Testis (tissue), 2 donors: ENCODE data around the gene CEACAM7.

ENCODE experiments used
- CTCF ChIP-seq, 3 experiments: fragments of 450-650 bp in 2 of 3; fragments of 200-600 bp in 1 of 3; sonication (generic) in 1 of 3; IDR thresholded peaks; one replicate each; pipeline ENCODE4 v1.5.1; 2016 to 2019; ENCODE audit warnings: antibody characterized with exemption in 3 of 3, mild to moderate bottlenecking in 2 of 3, moderate library complexity in 1 of 3
- POLR2A ChIP-seq: fragments of 450-650 bp; IDR thresholded peaks from one replicate; pipeline ENCODE4 v1.6.1; 2017; ENCODE audit warnings: antibody characterized with exemption, mild to moderate bottlenecking, moderate library complexity

- TF ChIP-seq POLR2A (no peak), CTCF (IDR thresholded peaks at IDR 0.05) (no peak)
Measured at GRCh38 chr19:41670755-41671154, 17.3 kb downstream of the CEACAM7 start.
